HCT116 (cell line): ENCODE measurements around the gene PPAT. TPM values are rescaled to one million over a fixed set of nuclear protein-coding genes. Genes with fewer than 3 reads are reported as not detected.

Experiments
- ATAC-seq: fragments of 200-7000 bp; cut with Tn5 transposase; 2 replicates; pipeline ENCODE4 v1.9.1; 2020; ENCODE audit warnings: mild to moderate bottlenecking, moderate library complexity
- BruUV-seq: library from RNA; stranded (reverse); fragments of 400-500 nt; replicated peaks from 2 replicates; lab custom pipeline; 2021; lab: Mats Ljungman, UMichigan
- CTCF ChIA-PET: fragments of 300-600 bp; sonication (Branson Sonifier 250); formaldehyde crosslinking; loops from one replicate; lab custom pipeline; 2021; ENCODE audit warnings: antibody characterized with exemption; lab: Charles Lee
- POLR2A ChIA-PET: fragments of 300-600, 350-600 bp; sonication (Branson Sonifier 250); formaldehyde crosslinking; loops from one replicate; lab custom pipeline; 2021; ENCODE audit warnings: antibody characterized with exemption; lab: Charles Lee
- RAD21 ChIA-PET, 2 experiments: fragments of 300-600 bp; sonication (Branson Sonifier 250); formaldehyde crosslinking; loops; one replicate each; lab custom pipeline; 2023; ENCODE audit warnings: low total read pairs in 2 of 2; ENCODE audit not compliant: uncharacterized antibody in 2 of 2, unreplicated experiment in 2 of 2, low non-redundant PET in 1 of 2; lab: Charles Lee
- DNase-seq: peaks from one replicate; pipeline ENCODE4 v3.0.0-alpha.2; 2010; ENCODE audit warnings: low read depth, low spot score
- H2AFZ ChIP-seq: fragments of 200-600 bp; shearing (Covaris generic), sonication (generic); 2 replicates; pipeline ENCODE4 v1.6.1; 2017; ENCODE audit warnings: low read depth, mixed run types, mixed read lengths, antibody characterized with exemption, low read length; ENCODE audit not compliant: poor library complexity, severe bottlenecking
- H3K27ac ChIP-seq: 2 replicates; pipeline ENCODE4 v1.5.1; 2012; ENCODE audit warnings: low read depth, low read length
- H3K27me3 ChIP-seq: fragments of 200-600 bp; sonication (generic); 2 replicates; pipeline ENCODE4 v1.6.1; 2016; ENCODE audit warnings: mixed run types, low read length, mixed read lengths; ENCODE audit not compliant: insufficient read depth
- H3K36me3 ChIP-seq, 2 experiments: fragments of 200-500 bp in 1 of 2; fragments of 200-600 bp in 1 of 2; sonication (Bioruptor generic) in 1 of 2; sonication (generic) in 1 of 2; 2 replicates each; pipeline versions ENCODE4 v1.5.1 to v1.6.1; 2014 to 2016; ENCODE audit warnings: low read length in 2 of 2, inconsistent platforms in 1 of 2, mixed read lengths in 1 of 2, mixed run types in 1 of 2; ENCODE audit not compliant: insufficient read depth in 2 of 2, control insufficient read depth in 1 of 2
- H3K4me1 ChIP-seq, 2 experiments: fragments of 200-600 bp in 1 of 2; sonication (generic) in 1 of 2; 2 replicates each; pipeline versions ENCODE4 v1.5.1 to v1.6.1; 2012 to 2017; ENCODE audit warnings: low read length in 2 of 2, inconsistent platforms in 1 of 2, mild to moderate bottlenecking in 1 of 2, mixed read lengths in 1 of 2, mixed run types in 1 of 2, moderate library complexity in 1 of 2; ENCODE audit not compliant: insufficient read depth in 2 of 2, control insufficient read depth in 1 of 2
- H3K4me2 ChIP-seq: fragments of 200-600 bp; sonication (generic); 2 replicates; pipeline ENCODE4 v1.6.1; 2017; ENCODE audit warnings: mixed run types, low read length, mixed read lengths
- H3K4me3 ChIP-seq, 2 experiments: fragments of 200-600 bp in 1 of 2; sonication (generic) in 1 of 2; replicated peaks in 1 of 2; 2 replicates each; pipeline ENCODE4 v1.5.1; 2011 to 2016; ENCODE audit warnings: low read length in 2 of 2, control low read depth in 1 of 2, low read depth in 1 of 2, mild to moderate bottlenecking in 1 of 2, mixed read lengths in 1 of 2, mixed run types in 1 of 2
- H3K79me2 ChIP-seq: fragments of 200-600 bp; sonication (generic); 2 replicates; pipeline ENCODE4 v1.6.1; 2017; ENCODE audit warnings: mild to moderate bottlenecking, mixed run types, low read length, moderate library complexity, mixed read lengths; ENCODE audit not compliant: insufficient read depth
- H3K9ac ChIP-seq: fragments of 200-600 bp; sonication (generic); 2 replicates; pipeline ENCODE4 v1.6.1; 2016; ENCODE audit warnings: low read length, mixed read lengths
- H3K9me2 ChIP-seq: fragments of 200-600 bp; sonication (generic), shearing (Covaris generic); 2 replicates; pipeline ENCODE4 v1.6.1; 2017; ENCODE audit warnings: mixed run types, mild to moderate bottlenecking, moderate library complexity; ENCODE audit not compliant: insufficient read depth
- H3K9me3 ChIP-seq, 2 experiments: fragments of 200-500 bp in 1 of 2; fragments of 200-600 bp in 1 of 2; sonication (Bioruptor generic) in 1 of 2; sonication (generic) in 1 of 2; 2 replicates each; pipeline ENCODE4 v1.6.1; 2014 to 2017; ENCODE audit warnings: low read length in 2 of 2, mixed read lengths in 2 of 2, inconsistent platforms in 1 of 2, low read depth in 1 of 2, mild to moderate bottlenecking in 1 of 2, mixed run types in 1 of 2, moderate library complexity in 1 of 2; ENCODE audit not compliant: control insufficient read depth in 1 of 2, insufficient read depth in 1 of 2
- H4K20me1 ChIP-seq: fragments of 200-600 bp; sonication (generic), shearing (Covaris generic); 2 replicates; pipeline ENCODE4 v1.6.1; 2017; ENCODE audit warnings: mixed run types, mild to moderate bottlenecking, moderate library complexity; ENCODE audit not compliant: insufficient read depth
- CBX3 ChIP-seq: IDR thresholded peaks from 2 replicates; pipeline ENCODE4 v1.6.1; 2012; ENCODE audit warnings: low read depth
- CEBPB ChIP-seq: IDR thresholded peaks from 2 replicates; pipeline ENCODE4 v1.6.1; 2012; ENCODE audit warnings: low read depth
- EGR1 ChIP-seq: IDR thresholded peaks from 2 replicates; pipeline ENCODE4 v1.6.1; 2012; ENCODE audit warnings: low read depth
- ELF1 ChIP-seq: IDR thresholded peaks from 2 replicates; pipeline ENCODE4 v1.6.1; 2012; ENCODE audit warnings: low read depth, borderline replicate concordance
- EZH2 ChIP-seq: fragments of 200-600 bp; sonication (generic); IDR thresholded peaks from 2 replicates; pipeline ENCODE4 v1.6.1; 2017; ENCODE audit warnings: antibody characterized with exemption, mixed run types
- FOSL1 ChIP-seq: IDR thresholded peaks from 2 replicates; pipeline ENCODE4 v1.6.1; 2012; ENCODE audit warnings: low read depth
- JUND ChIP-seq: IDR thresholded peaks from 2 replicates; pipeline ENCODE4 v1.6.1; 2012
- POLR2A ChIP-seq: IDR thresholded peaks from 2 replicates; pipeline ENCODE4 v1.7.0; 2011; ENCODE audit warnings: borderline replicate concordance; ENCODE audit not compliant: insufficient read depth, insufficient read length; ENCODE audit errors: extremely low read depth
- TCF7L2 ChIP-seq: IDR thresholded peaks from 2 replicates; pipeline ENCODE4 v1.7.0; 2011; ENCODE audit warnings: borderline replicate concordance, inconsistent platforms; ENCODE audit not compliant: insufficient read depth, insufficient read length; ENCODE audit errors: extremely low read depth
- ZFX ChIP-seq: fragments of 450-650 bp; IDR thresholded peaks from 2 replicates; pipeline ENCODE4 v1.6.1; 2017
- ZNF274 ChIP-seq: fragments of 200-500 bp; sonication (Bioruptor generic); IDR thresholded peaks from 2 replicates; pipeline ENCODE4 v1.6.1; 2014; ENCODE audit warnings: mild to moderate bottlenecking, low read depth, low read length, inconsistent platforms
- intact Hi-C: fragments of 100-400 bp; cut with micrococcal nuclease; formaldehyde crosslinking; loops from 2 replicates; pipeline ENCODE4 v1.10.0; 2022
- total RNA-seq: library from RNA; stranded (reverse); gene quantifications from one replicate; pipeline ENCODE4 v1.2.1, GENCODE V29; 2021; ENCODE audit not compliant: unreplicated experiment
- TF ChIP-seq, protein P1 (sequence below): IDR thresholded peaks from 2 replicates; pipeline ENCODE4 v1.6.1; 2012; ENCODE audit warnings: low read depth
- TF ChIP-seq, protein P2 (sequence below): IDR thresholded peaks from 2 replicates; pipeline ENCODE4 v1.6.1; 2012
- TF ChIP-seq, protein P3 (sequence below): IDR thresholded peaks from 2 replicates; pipeline ENCODE4 v1.6.1; 2011; ENCODE audit warnings: mild to moderate bottlenecking, low read length, moderate library complexity; ENCODE audit not compliant: insufficient replicate concordance; ENCODE audit errors: extremely low read depth

The PPAT gene
- total RNA-seq, 1 experiment from 2014 or later, result 78.6 TPM

DNA sequence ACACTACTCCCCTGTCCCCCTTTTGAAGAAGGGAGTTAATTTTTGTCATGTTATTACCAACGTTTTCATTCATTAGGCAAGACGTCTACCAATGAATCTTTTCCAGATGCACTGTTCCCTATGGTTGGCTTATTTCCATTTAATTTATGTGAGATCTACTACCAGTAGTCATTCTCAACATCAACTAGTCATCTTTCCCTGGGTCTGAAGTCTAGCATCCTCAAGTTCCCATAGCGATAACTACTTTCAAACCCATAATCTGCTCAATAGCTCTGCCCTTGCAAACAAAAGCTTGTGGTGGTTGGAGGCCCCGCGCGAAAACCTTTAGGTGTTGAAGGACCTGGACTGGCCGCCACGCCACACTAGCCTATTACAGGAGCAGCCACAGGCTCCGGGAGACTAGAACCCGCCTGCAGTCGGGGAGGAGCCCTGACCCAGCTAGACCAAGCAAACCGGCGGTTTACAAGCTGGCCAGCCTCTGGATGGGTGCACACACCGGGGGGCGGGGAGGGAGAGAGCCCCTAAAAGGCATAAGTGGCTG is 746 bp downstream of the PPAT start:
- peak overlapping the region; percentile 70 to 91 for H3K4me3 ChIP-seq
- H3K4me2 ChIP-seq, result peak overlapping the region; percentile 82
- peaks cover 93% of the 10 kb centered on the region for H3K79me2 ChIP-seq
- ATAC-seq, result peak; percentile 33
- RAD21 ChIA-PET, result no interaction called here
- H3K9me2 ChIP-seq, result no peaks in the 10 kb centered on the region
- no peak for DNase-seq
- no peaks in the 10 kb centered on the region for H3K9me3 ChIP-seq
- TF ChIP-seq EZH2 (no peak), ELF1 (no peak), CEBPB (no peak), CBX3 (no peak), ZFX (no peak)
- TF ChIP-seq, all 23 proteins: peak for 0
- peak overlapping the region; percentile 94 for H3K9ac ChIP-seq
- BruUV-seq, result no TSS peak
- H4K20me1 ChIP-seq, result peaks cover 37% of the 10 kb centered on the region; the same call in 1 of the 2 replicates
- H3K36me3 ChIP-seq, result peaks cover 0 to 9% of the 10 kb centered on the region in 2 experiments; a peak in 1 of 4 replicates
- no peaks in the 10 kb centered on the region for H3K27me3 ChIP-seq
- H3K4me1 ChIP-seq, result peaks cover 3 to 19% of the 10 kb centered on the region in 2 experiments; a peak in 3 of 4 replicates
- H2AFZ ChIP-seq, result no peak overlapping the region
- POLR2A ChIA-PET, result interaction anchor here (1.0 to 3.1 kb wide), 3 partner anchors 10 to 48 kb away, joined by 6 to 18 read pairs (median 7); partner anchors contain the start of gene AASDH
- CTCF ChIA-PET, result interaction anchor here (0.9 to 1.6 kb wide), 3 partner anchors 9 to 11 kb away, joined by 4 to 8 read pairs (median 5); no protein-coding TSS in a partner anchor
- peak overlapping the region; percentile 89 for H3K27ac ChIP-seq
- intact Hi-C loops, result loop anchor here (2.0 to 10.0 kb wide), 2 partner anchors 32 to 470 kb away; partner anchors contain the start of genes REST and SRP72

DNA sequence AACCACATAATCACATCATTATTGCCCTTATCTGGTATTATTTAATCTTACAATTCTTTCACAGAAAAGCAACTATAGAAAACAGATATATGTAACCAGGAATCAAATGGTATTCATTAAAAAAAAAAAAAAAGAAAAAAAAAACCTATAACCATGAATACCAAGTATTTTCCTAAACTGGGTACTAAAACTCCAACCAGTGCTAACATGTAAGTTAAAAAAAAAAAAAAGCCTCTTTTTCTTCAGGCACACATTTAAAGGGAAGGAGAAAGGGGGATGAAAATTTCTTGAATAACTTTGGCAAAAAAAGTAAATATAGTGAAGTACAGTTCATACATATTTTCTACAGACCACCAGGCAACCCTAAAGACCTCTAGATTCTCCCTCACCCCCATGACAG is 2.1 kb downstream of the PPAT start:
- H3K27me3 ChIP-seq, result no peaks in the 10 kb centered on the region
- H3K36me3 ChIP-seq, result no peaks in the 10 kb centered on the region
- peaks cover 39% of the 10 kb centered on the region; the same call in 1 of the 2 replicates for H4K20me1 ChIP-seq
- intact Hi-C loops, result loop anchor here (10.0 kb wide), 1 partner anchor 472 kb away; the partner anchor contains the start of gene REST
- no peaks in the 10 kb centered on the region for H3K9me3 ChIP-seq
- no peak overlapping the region for H3K27ac ChIP-seq
- ATAC-seq, result no peak
- ChIA-PET RAD21 (no interaction called here), POLR2A (no interaction called here), CTCF (no interaction called here)
- no peak overlapping the region for H3K9ac ChIP-seq
- no peaks in the 10 kb centered on the region for H3K9me2 ChIP-seq
- peak overlapping the region; percentile 82; the same call in 1 of the 2 replicates for H3K4me2 ChIP-seq
- DNase-seq, result no peak
- H3K79me2 ChIP-seq, result peaks cover 93% of the 10 kb centered on the region
- no TSS peak for BruUV-seq
- H3K4me3 ChIP-seq, result no peak overlapping the region
- H2AFZ ChIP-seq, result no peak overlapping the region
- H3K4me1 ChIP-seq, result peaks cover 3 to 19% of the 10 kb centered on the region in 2 experiments; a peak in 3 of 4 replicates
- TF ChIP-seq ELF1 (no peak), EGR1 (no peak), JUND (no peak), FOSL1 (no peak), ZNF274 (no peak), ZFX (no peak), CEBPB (no peak), TCF7L2 (no peak), POLR2A (no peak), EZH2 (no peak)
- TF ChIP-seq, protein P1, sequence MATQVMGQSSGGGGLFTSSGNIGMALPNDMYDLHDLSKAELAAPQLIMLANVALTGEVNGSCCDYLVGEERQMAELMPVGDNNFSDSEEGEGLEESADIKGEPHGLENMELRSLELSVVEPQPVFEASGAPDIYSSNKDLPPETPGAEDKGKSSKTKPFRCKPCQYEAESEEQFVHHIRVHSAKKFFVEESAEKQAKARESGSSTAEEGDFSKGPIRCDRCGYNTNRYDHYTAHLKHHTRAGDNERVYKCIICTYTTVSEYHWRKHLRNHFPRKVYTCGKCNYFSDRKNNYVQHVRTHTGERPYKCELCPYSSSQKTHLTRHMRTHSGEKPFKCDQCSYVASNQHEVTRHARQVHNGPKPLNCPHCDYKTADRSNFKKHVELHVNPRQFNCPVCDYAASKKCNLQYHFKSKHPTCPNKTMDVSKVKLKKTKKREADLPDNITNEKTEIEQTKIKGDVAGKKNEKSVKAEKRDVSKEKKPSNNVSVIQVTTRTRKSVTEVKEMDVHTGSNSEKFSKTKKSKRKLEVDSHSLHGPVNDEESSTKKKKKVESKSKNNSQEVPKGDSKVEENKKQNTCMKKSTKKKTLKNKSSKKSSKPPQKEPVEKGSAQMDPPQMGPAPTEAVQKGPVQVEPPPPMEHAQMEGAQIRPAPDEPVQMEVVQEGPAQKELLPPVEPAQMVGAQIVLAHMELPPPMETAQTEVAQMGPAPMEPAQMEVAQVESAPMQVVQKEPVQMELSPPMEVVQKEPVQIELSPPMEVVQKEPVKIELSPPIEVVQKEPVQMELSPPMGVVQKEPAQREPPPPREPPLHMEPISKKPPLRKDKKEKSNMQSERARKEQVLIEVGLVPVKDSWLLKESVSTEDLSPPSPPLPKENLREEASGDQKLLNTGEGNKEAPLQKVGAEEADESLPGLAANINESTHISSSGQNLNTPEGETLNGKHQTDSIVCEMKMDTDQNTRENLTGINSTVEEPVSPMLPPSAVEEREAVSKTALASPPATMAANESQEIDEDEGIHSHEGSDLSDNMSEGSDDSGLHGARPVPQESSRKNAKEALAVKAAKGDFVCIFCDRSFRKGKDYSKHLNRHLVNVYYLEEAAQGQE, result no peak
- TF ChIP-seq, protein P2, sequence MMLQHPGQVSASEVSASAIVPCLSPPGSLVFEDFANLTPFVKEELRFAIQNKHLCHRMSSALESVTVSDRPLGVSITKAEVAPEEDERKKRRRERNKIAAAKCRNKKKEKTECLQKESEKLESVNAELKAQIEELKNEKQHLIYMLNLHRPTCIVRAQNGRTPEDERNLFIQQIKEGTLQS, result no peak
- TF ChIP-seq, protein P3, sequence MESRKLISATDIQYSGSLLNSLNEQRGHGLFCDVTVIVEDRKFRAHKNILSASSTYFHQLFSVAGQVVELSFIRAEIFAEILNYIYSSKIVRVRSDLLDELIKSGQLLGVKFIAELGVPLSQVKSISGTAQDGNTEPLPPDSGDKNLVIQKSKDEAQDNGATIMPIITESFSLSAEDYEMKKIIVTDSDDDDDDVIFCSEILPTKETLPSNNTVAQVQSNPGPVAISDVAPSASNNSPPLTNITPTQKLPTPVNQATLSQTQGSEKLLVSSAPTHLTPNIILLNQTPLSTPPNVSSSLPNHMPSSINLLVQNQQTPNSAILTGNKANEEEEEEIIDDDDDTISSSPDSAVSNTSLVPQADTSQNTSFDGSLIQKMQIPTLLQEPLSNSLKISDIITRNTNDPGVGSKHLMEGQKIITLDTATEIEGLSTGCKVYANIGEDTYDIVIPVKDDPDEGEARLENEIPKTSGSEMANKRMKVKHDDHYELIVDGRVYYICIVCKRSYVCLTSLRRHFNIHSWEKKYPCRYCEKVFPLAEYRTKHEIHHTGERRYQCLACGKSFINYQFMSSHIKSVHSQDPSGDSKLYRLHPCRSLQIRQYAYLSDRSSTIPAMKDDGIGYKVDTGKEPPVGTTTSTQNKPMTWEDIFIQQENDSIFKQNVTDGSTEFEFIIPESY, result no peak
